HEK293 (cell line): ENCODE results near the gene PRPH.
A peak's percentile ranks its signal among the peaks of the same experiment; 100 is the strongest.

Experiments
- BCL11B ChIP-seq: fragments of 450-650 bp; formaldehyde crosslinking; IDR thresholded peaks from 2 replicates; pipeline ENCODE4 v1.5.1; 2016; ENCODE audit warnings: low read depth, missing biosample characterization, missing genetic modification characterization
- KLF10 ChIP-seq: fragments of 450-650 bp; IDR thresholded peaks from 2 replicates; pipeline ENCODE4 v1.5.1; 2018; ENCODE audit warnings: missing biosample characterization, mild to moderate bottlenecking, missing genetic modification characterization
- SCRT2 ChIP-seq: fragments of 450-650 bp; formaldehyde crosslinking; IDR thresholded peaks from 2 replicates; pipeline ENCODE4 v1.5.1; 2016; ENCODE audit warnings: missing biosample characterization, missing genetic modification characterization
- ZBTB20 ChIP-seq: fragments of 450-650 bp; formaldehyde crosslinking; IDR thresholded peaks from 2 replicates; pipeline ENCODE4 v1.5.1; 2016; ENCODE audit warnings: missing biosample characterization, missing genetic modification characterization
- ZNF121 ChIP-seq: fragments of 450-650 bp; formaldehyde crosslinking; IDR thresholded peaks from 2 replicates; pipeline ENCODE4 v1.5.1; 2016; ENCODE audit warnings: missing biosample characterization, missing genetic modification characterization
- ZNF155 ChIP-seq: fragments of 450-650 bp; formaldehyde crosslinking; IDR thresholded peaks from 2 replicates; pipeline ENCODE4 v1.5.1; 2016; ENCODE audit warnings: missing biosample characterization, missing genetic modification characterization
- ZNF23 ChIP-seq: fragments of 450-650 bp; formaldehyde crosslinking; IDR thresholded peaks from 2 replicates; pipeline ENCODE4 v1.5.1; 2016; ENCODE audit warnings: missing biosample characterization, missing genetic modification characterization, borderline replicate concordance
- ZNF404 ChIP-seq: fragments of 450-650 bp; formaldehyde crosslinking; IDR thresholded peaks from 2 replicates; pipeline ENCODE4 v1.5.1; 2017; ENCODE audit warnings: missing biosample characterization, missing genetic modification characterization
- ZNF501 ChIP-seq: fragments of 450-650 bp; formaldehyde crosslinking; IDR thresholded peaks from 2 replicates; pipeline ENCODE4 v1.5.1; 2016; ENCODE audit warnings: missing biosample characterization, missing genetic modification characterization
- ZNF747 ChIP-seq: fragments of 450-650 bp; formaldehyde crosslinking; IDR thresholded peaks from 2 replicates; pipeline ENCODE4 v1.5.1; 2016; ENCODE audit warnings: missing biosample characterization, missing genetic modification characterization
- TF ChIP-seq, protein P1 (sequence below): fragments of 450-650 bp; formaldehyde crosslinking; IDR thresholded peaks from 2 replicates; pipeline ENCODE4 v1.5.1; 2016; ENCODE audit warnings: missing biosample characterization, missing genetic modification characterization
- TF ChIP-seq, protein P2 (sequence below): fragments of 450-650 bp; formaldehyde crosslinking; IDR thresholded peaks from 2 replicates; pipeline ENCODE4 v1.5.1; 2016; ENCODE audit warnings: missing biosample characterization, missing genetic modification characterization
- TF ChIP-seq, protein P3 (sequence below): fragments of 450-650 bp; formaldehyde crosslinking; IDR thresholded peaks from 2 replicates; pipeline ENCODE4 v1.5.1; 2016; ENCODE audit warnings: missing biosample characterization, missing genetic modification characterization
- TF ChIP-seq, protein P4 (sequence below): fragments of 450-650 bp; formaldehyde crosslinking; conservative IDR thresholded peaks from 2 replicates; pipeline ENCODE4 v1.5.1; 2016; ENCODE audit warnings: low read depth, missing biosample characterization, missing genetic modification characterization
- TF ChIP-seq, protein P5 (sequence below): fragments of 450-650 bp; formaldehyde crosslinking; IDR thresholded peaks from 2 replicates; pipeline ENCODE4 v1.5.1; 2017; ENCODE audit warnings: missing biosample characterization, mild to moderate bottlenecking, missing genetic modification characterization, moderate library complexity
- TF ChIP-seq, protein P6 (sequence below): fragments of 450-650 bp; formaldehyde crosslinking; IDR thresholded peaks from 2 replicates; pipeline ENCODE4 v1.5.1; 2016; ENCODE audit warnings: missing biosample characterization, missing genetic modification characterization
- TF ChIP-seq, protein P7 (sequence below): fragments of 450-650 bp; formaldehyde crosslinking; IDR thresholded peaks from 2 replicates; pipeline ENCODE4 v1.5.1; 2016; ENCODE audit warnings: missing biosample characterization, missing genetic modification characterization

The PRPH gene

DNA sequence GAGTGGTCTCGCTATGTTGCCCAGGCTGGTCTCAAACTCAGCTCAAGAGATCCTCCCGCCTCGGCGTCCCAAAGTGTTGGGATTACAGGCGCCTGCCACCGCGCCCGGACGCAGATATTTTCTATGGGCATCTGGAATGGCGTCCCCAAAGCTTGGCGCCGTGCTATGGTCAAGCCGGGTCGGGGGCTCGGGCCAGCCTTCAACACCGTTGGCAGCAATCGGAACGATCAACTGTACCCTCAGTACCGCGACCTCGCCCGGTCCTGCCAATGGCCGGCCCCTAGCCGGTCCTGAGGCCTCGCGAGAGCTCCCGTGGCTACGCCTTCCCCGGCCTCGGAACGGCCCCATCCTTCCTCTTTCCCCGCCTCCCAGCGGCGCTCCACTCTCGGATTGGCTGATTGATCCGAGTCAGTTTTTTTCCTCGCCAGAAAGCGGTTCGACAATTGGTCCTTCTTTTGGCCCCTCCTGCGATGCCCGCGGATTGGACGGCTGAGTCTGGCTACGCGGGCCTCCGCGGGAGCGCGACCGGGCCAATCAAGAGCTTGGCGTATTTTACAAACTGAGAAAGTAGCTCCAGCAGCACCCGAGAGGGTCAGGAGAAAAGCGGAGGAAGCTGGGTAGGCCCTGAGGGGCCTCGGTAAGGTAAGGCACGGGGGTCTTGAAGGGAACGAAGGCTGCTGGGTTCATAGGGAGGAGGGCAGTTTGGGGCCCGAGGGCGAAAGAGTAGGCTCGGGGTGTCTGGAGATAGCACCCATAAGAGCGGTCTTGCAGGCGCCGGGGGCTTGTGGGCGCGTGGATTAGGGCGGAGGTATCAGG, 28.0 kb downstream of the PRPH start, which contains the start of gene TROAP (continued):
- TF ChIP-seq, protein P1, sequence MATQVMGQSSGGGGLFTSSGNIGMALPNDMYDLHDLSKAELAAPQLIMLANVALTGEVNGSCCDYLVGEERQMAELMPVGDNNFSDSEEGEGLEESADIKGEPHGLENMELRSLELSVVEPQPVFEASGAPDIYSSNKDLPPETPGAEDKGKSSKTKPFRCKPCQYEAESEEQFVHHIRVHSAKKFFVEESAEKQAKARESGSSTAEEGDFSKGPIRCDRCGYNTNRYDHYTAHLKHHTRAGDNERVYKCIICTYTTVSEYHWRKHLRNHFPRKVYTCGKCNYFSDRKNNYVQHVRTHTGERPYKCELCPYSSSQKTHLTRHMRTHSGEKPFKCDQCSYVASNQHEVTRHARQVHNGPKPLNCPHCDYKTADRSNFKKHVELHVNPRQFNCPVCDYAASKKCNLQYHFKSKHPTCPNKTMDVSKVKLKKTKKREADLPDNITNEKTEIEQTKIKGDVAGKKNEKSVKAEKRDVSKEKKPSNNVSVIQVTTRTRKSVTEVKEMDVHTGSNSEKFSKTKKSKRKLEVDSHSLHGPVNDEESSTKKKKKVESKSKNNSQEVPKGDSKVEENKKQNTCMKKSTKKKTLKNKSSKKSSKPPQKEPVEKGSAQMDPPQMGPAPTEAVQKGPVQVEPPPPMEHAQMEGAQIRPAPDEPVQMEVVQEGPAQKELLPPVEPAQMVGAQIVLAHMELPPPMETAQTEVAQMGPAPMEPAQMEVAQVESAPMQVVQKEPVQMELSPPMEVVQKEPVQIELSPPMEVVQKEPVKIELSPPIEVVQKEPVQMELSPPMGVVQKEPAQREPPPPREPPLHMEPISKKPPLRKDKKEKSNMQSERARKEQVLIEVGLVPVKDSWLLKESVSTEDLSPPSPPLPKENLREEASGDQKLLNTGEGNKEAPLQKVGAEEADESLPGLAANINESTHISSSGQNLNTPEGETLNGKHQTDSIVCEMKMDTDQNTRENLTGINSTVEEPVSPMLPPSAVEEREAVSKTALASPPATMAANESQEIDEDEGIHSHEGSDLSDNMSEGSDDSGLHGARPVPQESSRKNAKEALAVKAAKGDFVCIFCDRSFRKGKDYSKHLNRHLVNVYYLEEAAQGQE (tag by site-specific recombination) = 0 out of 2 replicates have a peak, but pooled peaks have one; percentile 13
- TF ChIP-seq BCL11B (tag by site-specific recombination) (peak; percentile 53; the same call in 1 of the 2 replicates), ZBTB20 (no peak; the same call in 1 of the 2 replicates), ZNF404 (tag by site-specific recombination) (no peak), ZNF121 (tag by site-specific recombination) (peak; percentile 97), KLF10 (tag by site-specific recombination) (peak; percentile 24; the same call in 1 of the 2 replicates), ZNF155 (tag by site-specific recombination) (no peak), ZNF501 (no peak; the same call in 1 of the 2 replicates), ZNF23 (tag by site-specific recombination) (no peak), ZNF747 (no peak), SCRT2 (tag by site-specific recombination) (no peak)
- TF ChIP-seq, protein P2, sequence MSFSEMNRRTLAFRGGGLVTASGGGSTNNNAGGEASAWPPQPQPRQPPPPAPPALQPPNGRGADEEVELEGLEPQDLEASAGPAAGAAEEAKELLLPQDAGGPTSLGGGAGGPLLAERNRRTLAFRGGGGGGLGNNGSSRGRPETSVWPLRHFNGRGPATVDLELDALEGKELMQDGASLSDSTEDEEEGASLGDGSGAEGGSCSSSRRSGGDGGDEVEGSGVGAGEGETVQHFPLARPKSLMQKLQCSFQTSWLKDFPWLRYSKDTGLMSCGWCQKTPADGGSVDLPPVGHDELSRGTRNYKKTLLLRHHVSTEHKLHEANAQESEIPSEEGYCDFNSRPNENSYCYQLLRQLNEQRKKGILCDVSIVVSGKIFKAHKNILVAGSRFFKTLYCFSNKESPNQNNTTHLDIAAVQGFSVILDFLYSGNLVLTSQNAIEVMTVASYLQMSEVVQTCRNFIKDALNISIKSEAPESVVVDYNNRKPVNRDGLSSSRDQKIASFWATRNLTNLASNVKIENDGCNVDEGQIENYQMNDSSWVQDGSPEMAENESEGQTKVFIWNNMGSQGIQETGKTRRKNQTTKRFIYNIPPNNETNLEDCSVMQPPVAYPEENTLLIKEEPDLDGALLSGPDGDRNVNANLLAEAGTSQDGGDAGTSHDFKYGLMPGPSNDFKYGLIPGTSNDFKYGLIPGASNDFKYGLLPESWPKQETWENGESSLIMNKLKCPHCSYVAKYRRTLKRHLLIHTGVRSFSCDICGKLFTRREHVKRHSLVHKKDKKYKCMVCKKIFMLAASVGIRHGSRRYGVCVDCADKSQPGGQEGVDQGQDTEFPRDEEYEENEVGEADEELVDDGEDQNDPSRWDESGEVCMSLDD (tag by site-specific recombination) = no peak
- TF ChIP-seq, protein P3, sequence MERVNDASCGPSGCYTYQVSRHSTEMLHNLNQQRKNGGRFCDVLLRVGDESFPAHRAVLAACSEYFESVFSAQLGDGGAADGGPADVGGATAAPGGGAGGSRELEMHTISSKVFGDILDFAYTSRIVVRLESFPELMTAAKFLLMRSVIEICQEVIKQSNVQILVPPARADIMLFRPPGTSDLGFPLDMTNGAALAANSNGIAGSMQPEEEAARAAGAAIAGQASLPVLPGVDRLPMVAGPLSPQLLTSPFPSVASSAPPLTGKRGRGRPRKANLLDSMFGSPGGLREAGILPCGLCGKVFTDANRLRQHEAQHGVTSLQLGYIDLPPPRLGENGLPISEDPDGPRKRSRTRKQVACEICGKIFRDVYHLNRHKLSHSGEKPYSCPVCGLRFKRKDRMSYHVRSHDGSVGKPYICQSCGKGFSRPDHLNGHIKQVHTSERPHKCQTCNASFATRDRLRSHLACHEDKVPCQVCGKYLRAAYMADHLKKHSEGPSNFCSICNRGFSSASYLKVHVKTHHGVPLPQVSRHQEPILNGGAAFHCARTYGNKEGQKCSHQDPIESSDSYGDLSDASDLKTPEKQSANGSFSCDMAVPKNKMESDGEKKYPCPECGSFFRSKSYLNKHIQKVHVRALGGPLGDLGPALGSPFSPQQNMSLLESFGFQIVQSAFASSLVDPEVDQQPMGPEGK = peak; percentile 64
- TF ChIP-seq, protein P4, sequence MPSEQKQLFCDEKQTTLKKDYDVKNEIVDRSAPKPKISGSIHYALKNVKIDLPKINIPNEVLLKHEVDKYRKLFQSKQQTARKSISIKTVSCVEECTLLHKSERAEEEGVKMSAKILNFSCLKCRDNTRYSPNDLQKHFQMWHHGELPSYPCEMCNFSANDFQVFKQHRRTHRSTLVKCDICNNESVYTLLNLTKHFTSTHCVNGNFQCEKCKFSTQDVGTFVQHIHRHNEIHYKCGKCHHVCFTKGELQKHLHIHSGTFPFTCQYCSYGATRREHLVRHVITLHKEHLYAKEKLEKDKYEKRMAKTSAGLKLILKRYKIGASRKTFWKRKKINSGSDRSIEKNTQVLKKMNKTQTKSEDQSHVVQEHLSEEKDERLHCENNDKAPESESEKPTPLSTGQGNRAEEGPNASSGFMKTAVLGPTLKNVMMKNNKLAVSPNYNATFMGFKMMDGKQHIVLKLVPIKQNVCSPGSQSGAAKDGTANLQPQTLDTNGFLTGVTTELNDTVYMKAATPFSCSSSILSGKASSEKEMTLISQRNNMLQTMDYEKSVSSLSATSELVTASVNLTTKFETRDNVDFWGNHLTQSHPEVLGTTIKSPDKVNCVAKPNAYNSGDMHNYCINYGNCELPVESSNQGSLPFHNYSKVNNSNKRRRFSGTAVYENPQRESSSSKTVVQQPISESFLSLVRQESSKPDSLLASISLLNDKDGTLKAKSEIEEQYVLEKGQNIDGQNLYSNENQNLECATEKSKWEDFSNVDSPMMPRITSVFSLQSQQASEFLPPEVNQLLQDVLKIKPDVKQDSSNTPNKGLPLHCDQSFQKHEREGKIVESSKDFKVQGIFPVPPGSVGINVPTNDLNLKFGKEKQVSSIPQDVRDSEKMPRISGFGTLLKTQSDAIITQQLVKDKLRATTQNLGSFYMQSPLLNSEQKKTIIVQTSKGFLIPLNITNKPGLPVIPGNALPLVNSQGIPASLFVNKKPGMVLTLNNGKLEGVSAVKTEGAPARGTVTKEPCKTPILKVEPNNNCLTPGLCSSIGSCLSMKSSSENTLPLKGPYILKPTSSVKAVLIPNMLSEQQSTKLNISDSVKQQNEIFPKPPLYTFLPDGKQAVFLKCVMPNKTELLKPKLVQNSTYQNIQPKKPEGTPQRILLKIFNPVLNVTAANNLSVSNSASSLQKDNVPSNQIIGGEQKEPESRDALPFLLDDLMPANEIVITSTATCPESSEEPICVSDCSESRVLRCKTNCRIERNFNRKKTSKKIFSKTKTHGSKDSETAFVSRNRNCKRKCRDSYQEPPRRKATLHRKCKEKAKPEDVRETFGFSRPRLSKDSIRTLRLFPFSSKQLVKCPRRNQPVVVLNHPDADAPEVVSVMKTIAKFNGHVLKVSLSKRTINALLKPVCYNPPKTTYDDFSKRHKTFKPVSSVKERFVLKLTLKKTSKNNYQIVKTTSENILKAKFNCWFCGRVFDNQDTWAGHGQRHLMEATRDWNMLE (tag by site-specific recombination) = 0 out of 2 replicates have a peak, but pooled peaks have one; percentile 6
- TF ChIP-seq, protein P5, sequence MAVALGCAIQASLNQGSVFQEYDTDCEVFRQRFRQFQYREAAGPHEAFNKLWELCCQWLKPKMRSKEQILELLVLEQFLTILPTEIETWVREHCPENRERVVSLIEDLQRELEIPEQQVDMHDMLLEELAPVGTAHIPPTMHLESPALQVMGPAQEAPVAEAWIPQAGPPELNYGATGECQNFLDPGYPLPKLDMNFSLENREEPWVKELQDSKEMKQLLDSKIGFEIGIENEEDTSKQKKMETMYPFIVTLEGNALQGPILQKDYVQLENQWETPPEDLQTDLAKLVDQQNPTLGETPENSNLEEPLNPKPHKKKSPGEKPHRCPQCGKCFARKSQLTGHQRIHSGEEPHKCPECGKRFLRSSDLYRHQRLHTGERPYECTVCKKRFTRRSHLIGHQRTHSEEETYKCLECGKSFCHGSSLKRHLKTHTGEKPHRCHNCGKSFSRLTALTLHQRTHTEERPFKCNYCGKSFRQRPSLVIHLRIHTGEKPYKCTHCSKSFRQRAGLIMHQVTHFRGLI (tag by site-specific recombination) = no peak
- TF ChIP-seq, protein P6, sequence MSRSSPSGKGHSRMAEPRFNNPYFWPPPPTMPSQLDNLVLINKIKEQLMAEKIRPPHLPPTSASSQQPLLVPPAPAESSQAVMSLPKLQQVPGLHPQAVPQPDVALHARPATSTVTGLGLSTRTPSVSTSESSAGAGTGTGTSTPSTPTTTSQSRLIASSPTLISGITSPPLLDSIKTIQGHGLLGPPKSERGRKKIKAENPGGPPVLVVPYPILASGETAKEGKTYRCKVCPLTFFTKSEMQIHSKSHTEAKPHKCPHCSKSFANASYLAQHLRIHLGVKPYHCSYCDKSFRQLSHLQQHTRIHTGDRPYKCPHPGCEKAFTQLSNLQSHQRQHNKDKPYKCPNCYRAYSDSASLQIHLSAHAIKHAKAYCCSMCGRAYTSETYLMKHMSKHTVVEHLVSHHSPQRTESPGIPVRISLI = peak; percentile 94
- TF ChIP-seq, protein P7, sequence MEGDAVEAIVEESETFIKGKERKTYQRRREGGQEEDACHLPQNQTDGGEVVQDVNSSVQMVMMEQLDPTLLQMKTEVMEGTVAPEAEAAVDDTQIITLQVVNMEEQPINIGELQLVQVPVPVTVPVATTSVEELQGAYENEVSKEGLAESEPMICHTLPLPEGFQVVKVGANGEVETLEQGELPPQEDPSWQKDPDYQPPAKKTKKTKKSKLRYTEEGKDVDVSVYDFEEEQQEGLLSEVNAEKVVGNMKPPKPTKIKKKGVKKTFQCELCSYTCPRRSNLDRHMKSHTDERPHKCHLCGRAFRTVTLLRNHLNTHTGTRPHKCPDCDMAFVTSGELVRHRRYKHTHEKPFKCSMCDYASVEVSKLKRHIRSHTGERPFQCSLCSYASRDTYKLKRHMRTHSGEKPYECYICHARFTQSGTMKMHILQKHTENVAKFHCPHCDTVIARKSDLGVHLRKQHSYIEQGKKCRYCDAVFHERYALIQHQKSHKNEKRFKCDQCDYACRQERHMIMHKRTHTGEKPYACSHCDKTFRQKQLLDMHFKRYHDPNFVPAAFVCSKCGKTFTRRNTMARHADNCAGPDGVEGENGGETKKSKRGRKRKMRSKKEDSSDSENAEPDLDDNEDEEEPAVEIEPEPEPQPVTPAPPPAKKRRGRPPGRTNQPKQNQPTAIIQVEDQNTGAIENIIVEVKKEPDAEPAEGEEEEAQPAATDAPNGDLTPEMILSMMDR (tag by site-specific recombination) = no peak
